ENCODE measurements around the gene FECH. TPM values are rescaled to one million over a fixed set of nuclear protein-coding genes. Genes with fewer than 3 reads are reported as not detected.
A peak's percentile ranks its signal among the peaks of the same experiment; 100 is the strongest.

Gene FECH, protein sequence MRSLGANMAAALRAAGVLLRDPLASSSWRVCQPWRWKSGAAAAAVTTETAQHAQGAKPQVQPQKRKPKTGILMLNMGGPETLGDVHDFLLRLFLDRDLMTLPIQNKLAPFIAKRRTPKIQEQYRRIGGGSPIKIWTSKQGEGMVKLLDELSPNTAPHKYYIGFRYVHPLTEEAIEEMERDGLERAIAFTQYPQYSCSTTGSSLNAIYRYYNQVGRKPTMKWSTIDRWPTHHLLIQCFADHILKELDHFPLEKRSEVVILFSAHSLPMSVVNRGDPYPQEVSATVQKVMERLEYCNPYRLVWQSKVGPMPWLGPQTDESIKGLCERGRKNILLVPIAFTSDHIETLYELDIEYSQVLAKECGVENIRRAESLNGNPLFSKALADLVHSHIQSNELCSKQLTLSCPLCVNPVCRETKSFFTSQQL
- 10 to 100 TPM; 34.4 to 39.6 TPM for total RNA-seq

DNA sequence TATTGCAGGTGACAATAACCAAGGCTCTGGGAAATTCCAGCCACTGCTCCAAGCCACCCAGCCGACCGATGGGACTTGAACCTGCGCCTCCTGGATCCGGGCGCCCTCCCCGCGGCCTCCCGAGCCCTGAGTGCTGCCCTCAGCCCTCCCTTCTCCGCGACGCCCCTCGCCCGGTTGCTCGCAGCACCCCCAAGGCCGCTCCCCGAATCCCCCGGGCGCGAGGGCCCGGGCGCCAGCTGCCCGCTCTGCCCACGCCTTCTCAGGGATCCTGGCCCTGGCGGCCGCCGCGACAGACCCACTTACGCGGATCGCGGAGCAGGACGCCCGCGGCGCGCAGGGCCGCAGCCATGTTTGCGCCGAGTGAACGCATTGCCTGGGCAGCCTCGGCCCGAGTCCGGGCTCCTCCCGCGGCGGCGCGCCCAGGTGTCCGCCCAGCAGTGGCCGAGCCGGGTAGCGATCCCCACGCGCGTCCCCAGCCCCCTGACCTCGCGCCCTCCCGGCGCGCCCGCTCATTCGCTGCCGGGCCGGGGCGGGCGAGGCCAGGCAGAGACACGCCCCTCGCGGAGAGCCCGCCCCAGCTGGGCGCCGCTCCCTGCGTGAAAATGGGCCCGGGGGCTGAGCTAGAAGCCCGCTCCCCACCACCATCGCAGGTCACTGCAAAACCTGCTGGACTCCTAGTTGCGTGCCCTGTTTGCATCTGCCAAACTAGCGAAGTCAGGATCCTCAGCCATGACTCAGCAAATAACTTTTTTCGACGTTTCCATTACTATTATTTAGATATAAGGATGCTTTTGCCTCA, at the start of gene FECH:
TSS of gene FECH (minus strand) at position 452 of the 799 bp plus-strand sequence. CDS start at position 370, 82 bp downstream.
- no peaks in the 10 kb centered on the region for H3K9me3 ChIP-seq
- peak; percentile 19 for TF ChIP-seq CTCF (IDR thresholded peaks at IDR 0.05)
- H3K4me3 ChIP-seq, result peak within 1 kb of the TSS; percentile 98
- H3K27ac ChIP-seq, result peak within 1 kb of the TSS; percentile 86 to 88
- DNase-seq (ENCODE audit: low spot score) (peak; percentile 21), ATAC-seq (ENCODE audit: insufficient number of reproducible peaks, low FRiP score, low read depth) (peak; percentile 72)
- peaks cover 12 to 14% of the 10 kb centered on the region in 2 donors for H3K4me1 ChIP-seq (ENCODE audit: control insufficient read depth in 1 of 2, low read depth in 2 of 2)
- H3K36me3 ChIP-seq, result no peaks in the 10 kb centered on the region
- H3K27me3 ChIP-seq (replicated peaks; ENCODE audit: insufficient read depth), result no peaks in the 10 kb centered on the region

GRCh38 chr18:57635003-57635822, 48.7 kb upstream of the FECH start:
- no peak for TF ChIP-seq CTCF (IDR thresholded peaks at IDR 0.05)
- DNase-seq (ENCODE audit: low spot score) (no peak), ATAC-seq (ENCODE audit: insufficient number of reproducible peaks, low FRiP score, low read depth) (no peak)
- Histone ChIP-seq H3K9me3 (no peaks in the 10 kb centered on the region), H3K36me3 (no peaks in the 10 kb centered on the region), H3K27ac (no peak overlapping the region), H3K4me3 (no peak overlapping the region), H3K27me3 (replicated peaks; ENCODE audit: insufficient read depth) (no peaks in the 10 kb centered on the region), H3K4me1 (ENCODE audit: control insufficient read depth in 1 of 2, low read depth in 2 of 2) (peaks cover 9 to 14% of the 10 kb centered on the region in 2 donors)

DNA sequence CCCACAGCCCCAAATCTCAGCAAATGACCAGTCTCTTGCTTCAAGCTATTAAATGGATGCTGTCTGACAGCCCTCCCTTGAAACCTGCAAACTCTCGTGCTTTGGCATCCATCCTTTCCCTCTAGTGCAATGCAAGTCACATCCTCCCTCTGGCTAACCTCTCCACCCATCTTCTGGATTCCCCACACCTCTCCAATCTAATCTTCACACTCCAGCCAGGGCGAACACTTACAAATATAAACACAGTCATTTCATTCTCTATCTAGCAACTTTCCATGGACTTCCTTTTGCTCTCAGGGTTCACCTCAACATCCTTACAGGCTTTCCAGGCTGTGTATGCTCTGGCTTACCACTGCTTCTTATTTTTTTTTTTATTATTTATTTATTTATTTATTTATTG, 45.2 kb upstream of the FECH start:
- Histone ChIP-seq H3K36me3 (no peaks in the 10 kb centered on the region), H3K27ac (no peak overlapping the region), H3K27me3 (replicated peaks; ENCODE audit: insufficient read depth) (no peaks in the 10 kb centered on the region), H3K4me1 (ENCODE audit: control insufficient read depth in 1 of 2, low read depth in 2 of 2) (peaks cover 9 to 14% of the 10 kb centered on the region in 2 donors), H3K9me3 (no peaks in the 10 kb centered on the region), H3K4me3 (no peak overlapping the region)
- DNase-seq (ENCODE audit: low spot score) (no peak), ATAC-seq (ENCODE audit: insufficient number of reproducible peaks, low FRiP score, low read depth) (no peak)
- no peak for TF ChIP-seq CTCF (IDR thresholded peaks at IDR 0.05)

- TF ChIP-seq CTCF (IDR thresholded peaks at IDR 0.05), result no peak
- DNase-seq (ENCODE audit: low spot score) (no peak), ATAC-seq (ENCODE audit: insufficient number of reproducible peaks, low FRiP score, low read depth) (no peak)
- peak overlapping the region; percentile 93 for H3K4me3 ChIP-seq
- no peaks in the 10 kb centered on the region for H3K36me3 ChIP-seq
- no peaks in the 10 kb centered on the region for H3K27me3 ChIP-seq (replicated peaks; ENCODE audit: insufficient read depth)
- H3K4me1 ChIP-seq (ENCODE audit: control insufficient read depth in 1 of 2, low read depth in 2 of 2), result peaks cover 9 to 14% of the 10 kb centered on the region in 2 donors
- no peaks in the 10 kb centered on the region for H3K9me3 ChIP-seq
- H3K27ac ChIP-seq, result peak overlapping the region; percentile 69 to 74
Measured at GRCh38 chr18:57630754-57631595, 44.5 kb upstream of the FECH start.
